GM19099 (cell line): ENCODE data around the gene SLBP.

Source experiments
- POLR2A ChIP-seq: IDR thresholded peaks from 3 replicates; pipeline ENCODE4 v1.6.1; 2011; ENCODE audit warnings: low read depth; ENCODE audit not compliant: insufficient read length; ENCODE audit errors: extremely low read depth

SLBP gene

DNA sequence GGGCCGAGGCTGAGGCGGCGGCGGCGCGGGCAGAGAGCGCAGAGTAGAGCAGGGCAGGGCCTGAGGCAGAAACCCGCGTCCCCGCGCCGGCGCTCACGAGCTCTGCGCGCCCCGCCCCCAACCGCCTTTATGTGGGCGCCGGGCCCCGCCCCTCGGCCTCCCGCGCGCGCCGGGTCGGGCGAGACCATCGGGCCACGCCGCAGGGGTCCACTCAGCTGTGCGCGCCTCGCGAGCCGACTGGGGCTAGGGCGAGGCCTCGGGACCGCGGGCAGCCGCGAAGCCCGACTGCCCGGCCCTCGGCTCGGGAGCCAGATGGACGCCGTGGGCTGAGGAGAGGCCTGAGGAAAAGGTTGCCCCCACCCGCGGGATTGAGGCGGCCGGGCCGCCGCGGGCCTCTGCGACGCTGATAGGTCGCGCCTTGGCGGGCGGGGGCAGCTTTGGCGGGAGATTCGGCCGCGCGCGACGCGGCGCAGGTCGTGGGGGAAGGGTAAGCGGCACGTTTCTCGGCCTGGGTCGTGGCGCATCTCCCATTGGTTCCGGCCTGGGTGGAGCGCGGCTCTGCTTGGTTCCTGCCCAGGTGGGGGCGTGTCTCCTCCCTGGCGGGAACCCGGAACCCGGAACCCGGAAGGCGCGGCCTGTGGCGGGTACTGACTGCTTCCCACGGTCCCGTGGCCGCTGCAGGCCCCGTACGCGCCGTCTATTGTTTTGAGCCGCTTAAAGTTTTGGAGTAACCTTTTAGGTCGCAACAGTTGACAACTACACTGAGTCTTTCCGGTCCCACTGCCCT is at the start of gene SLBP:
Gene SLBP, minus strand, starts transcription at position 104 of the 787 bp plus-strand sequence. CDS start 131 bp downstream, outside the sequence.
- peak; percentile 98 for TF ChIP-seq POLR2A

DNA sequence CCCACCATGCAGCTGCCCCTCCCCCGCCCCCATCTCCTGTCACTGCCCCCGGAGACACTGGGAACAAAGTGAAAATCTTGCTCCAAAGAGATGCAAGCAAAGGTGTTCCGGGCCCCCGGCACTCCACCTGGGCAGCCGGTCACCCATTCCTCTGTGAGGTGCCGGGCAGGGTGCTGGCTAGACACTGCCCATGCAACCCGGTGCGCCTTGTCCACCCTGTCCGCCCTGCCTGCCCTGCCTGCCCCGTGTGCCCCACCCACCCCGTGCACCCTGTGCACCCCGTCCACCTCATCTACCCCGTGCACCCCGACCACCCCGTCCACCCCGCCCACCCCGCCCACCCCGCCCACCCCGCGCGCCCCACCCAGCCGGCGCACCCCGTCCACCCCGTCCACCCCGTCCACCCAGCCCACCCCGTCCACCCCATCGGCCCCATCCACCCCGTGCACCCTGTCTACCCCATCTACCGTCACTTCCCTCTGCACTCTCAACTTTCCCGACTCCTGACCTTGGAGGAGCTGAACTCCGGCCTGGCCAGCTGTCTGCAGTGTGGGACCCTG is 49.1 kb upstream of the SLBP start:
- TF ChIP-seq POLR2A: no peak

DNA sequence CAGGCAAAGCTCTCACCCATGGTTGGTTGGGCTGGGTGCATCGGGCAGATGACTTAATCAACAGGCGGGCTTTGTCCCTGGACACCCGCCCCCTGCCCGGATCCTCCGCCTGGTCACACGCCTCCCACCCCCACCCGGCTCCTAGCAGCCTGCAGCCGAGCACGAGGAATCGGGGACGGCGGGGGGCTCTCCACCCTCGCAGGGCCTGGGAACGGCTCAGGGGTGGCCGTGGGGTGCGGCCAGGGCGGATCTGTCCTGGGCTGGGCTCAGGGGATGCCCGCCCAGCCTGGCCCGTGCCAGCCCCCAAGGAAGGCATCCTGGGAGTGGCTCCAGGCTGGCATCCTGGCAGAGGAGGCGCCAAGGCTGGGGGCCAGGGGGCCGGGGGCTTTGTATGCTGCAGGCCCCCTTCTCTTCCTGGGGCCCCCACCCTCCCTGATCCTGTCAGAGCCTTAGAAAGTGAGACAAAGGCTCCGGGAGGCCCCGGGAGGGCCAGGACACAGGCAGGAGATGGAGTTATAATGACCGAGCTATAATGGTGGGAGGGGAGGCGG is 48.5 kb upstream of the SLBP start:
- TF ChIP-seq POLR2A: no peak

DNA sequence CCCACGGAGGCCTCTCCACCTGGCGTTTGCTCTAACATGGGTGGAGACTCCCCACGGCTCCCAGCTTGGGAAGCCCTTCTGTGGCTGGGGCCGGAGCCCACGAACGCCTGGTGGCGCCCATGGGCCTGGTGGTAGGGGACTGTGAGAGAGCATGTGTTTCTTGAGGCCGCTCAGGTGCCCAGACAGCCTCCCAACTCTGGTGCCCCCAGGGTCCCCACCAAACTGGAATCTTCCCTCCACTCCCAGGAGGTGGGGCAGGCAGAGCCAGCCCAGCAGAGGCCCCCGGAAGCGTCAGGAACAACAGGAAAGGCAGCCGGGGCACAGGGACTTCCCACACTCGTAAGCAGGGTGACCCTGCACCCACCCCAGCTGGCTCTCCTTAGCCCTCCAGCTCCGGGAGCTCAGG is 47.7 kb upstream of the SLBP start:
- no peak for TF ChIP-seq POLR2A

DNA sequence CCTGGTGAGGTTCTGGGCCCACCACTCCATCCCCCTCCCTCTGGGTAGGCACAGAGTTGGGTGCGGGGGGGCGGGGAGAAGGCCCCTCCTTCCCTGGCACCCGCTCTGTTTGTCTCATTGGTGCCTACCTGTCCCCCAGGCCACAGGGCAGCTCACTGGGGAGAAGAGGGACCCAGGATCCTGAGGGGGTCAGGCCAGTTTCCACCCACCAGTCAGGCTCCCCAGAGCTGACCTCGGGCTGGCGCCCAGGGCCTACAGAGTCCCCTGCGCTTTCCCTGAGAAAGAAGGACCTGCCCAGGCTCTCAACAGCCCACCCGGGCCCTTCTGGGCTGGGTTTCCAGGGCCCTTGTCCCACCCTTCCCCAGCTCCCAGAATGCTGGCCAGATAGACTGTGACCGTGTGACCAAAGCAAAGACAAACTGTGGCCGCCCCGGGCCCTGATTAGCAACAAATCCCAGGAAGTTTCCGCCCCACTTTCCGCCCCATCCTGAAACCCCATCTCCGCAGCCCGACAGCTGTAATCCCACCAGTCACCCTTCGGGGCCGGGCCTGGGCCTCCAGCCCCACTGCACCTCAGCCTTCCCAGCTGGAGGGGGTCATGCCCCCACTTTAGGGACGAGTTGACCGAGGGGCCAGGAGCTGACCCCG is 47.2 kb upstream of the SLBP start:
- no peak for TF ChIP-seq POLR2A

DNA sequence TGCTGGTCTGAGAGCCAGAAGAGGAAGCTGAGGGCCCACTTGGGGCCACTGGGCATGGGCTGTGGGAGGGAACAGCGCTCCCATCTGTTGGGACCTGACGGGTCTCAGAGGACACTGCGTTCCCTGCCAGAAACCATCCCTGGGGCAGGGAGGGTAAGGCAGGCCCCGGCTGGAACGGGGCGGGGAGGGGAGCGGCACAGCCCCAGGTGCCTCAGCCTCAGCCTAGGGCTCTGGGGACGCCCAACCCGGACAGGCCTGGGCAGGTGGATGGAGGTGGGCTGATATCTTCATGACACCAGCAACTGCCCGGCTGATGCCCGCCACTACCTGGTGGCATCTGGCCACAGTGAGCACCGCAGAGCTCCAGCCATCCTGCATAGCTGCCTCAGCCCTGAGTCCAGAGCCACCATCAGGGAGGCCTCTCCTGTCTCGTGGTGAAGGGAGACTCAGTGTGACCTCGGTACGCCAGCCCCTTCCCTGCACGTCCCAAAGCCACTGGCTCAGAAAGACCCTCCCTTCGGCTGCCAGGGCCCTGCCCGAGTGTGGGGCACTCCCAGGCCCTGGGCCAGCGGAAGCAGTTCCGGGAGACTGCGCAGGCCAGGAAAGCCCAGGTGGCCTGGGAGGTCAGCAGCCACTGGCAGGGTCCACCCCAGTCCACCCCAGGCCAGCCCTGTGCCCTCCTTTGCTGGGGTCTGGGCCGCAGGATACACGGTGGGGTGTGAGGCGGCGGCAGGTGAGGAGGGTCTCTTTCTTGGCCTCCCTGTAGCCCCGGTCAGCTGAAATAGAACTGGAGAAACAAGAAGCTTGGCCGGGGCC is 46.4 kb upstream of the SLBP start:
- no peak for TF ChIP-seq POLR2A

DNA sequence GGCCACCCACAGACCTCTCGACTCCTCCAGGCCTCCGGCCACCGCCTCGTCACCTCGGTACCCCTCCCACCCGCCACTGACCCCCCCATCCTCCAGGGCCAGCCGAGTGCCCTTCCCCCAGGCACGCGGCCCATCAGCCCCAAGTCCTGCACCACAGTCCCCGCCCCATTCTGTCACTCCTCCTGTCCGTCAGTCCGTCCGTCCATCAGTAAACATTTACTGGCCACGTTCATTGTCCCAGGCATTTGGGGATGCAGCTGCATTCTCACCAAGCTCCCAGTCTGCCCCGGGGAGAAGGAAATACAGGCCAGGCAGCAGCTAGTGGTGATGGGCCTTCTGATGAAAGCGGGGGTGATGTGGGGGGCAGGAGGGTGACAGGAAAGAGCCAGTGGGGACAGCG is 45.7 kb upstream of the SLBP start:
- no peak for TF ChIP-seq POLR2A

DNA sequence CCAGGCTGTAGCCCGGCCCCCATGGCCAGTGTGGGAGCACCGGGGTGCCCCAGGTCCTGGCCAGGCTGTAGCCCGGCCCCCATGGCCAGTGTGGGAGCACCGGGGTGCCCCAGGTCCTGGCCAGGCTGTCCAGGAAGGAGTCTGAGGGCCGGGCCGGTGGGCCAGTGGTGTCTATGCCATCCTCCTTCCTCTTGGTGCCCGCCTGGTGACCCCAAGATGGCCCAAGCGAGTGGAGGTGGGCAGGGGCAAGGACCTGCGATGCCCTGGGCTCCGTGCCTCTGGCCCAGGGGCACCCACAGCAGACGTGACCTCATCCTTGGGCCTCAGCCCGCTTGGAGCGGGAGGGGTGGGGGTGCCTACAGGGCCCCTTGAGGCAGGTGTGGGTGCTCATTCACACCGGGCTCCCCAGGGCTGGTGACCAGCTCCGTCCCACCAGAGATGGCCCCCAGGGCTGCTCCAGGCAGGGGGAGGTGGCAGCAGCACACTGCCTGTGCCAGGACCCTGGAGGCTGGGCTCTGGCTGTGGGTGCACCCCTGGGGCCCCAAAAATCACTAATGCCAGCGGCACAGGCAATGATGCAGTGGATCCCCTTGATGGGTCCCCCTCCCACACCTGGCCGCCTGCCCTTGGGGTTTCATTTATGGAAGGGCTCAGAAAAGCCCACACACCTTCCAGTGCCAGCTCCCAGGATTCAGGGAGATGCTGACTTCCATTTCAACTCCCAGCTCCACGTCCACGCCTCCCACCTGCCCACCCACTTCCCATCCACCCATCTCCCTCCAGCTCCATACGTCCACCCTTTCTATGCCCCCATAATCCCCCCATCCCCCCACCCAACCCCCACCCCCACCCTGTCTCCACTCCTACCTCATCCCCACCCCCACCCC is 45.0 kb upstream of the SLBP start:
- TF ChIP-seq POLR2A: no peak

DNA sequence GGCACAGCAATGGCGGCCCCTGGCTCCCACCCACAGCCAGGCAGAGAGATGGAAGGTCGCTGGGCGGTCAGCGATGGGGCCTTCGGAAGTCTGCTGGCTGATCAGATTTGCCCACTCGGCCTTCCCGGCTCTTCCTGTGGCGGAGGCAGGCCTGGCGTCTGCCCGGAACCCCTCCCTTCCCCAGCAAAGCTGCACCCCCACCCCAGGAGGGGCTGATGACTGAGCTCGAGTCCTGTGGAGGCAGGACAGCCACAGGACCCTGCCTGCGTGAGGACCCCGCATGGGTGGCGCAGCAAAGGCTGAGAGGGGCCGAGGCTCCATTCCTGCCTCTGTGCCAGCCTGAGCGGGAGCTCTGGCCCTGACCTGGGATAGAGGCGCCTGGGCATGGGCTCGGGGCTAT is 44.0 kb upstream of the SLBP start:
- TF ChIP-seq POLR2A: no peak

DNA sequence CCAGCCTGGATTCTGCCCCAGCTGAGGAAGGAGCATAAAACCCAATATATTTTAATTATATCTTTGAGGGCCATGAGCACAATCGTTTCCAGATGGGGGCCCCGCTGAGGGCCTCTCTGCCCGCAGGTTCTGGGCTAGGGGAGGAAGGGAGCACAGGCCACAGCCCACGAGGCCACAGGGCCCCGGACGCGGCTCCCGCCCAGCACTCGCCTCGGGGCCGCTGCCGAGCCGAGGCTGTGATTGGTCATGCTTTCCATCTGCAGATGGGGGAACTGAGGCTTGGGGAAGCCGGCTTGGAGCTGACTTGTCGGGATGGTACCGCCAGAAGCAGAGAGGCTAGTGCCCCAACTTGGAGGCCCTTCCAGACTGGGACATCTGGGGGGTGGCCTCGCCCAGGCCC is 43.2 kb upstream of the SLBP start:
- TF ChIP-seq POLR2A: no peak

DNA sequence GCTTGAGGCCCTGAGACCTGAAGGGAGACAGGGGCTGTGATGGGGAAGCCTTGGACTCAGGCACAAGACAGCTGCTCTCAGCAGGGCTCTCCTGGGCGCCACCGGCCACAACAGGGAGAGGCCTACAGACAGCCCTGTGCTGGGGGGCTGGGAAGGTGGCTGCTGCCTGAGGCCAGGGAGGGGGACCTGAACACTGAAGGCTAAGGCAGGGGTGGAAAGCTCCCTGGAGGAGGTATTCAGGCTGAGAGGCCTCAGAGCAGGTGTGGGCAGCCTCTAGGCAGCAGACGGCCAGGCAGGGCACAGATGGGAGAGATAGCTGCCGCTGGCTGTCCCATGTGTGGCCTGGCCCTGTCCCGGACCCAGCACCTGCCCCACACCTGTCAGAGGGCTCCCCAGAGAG is 42.2 kb upstream of the SLBP start:
- no peak for TF ChIP-seq POLR2A

DNA sequence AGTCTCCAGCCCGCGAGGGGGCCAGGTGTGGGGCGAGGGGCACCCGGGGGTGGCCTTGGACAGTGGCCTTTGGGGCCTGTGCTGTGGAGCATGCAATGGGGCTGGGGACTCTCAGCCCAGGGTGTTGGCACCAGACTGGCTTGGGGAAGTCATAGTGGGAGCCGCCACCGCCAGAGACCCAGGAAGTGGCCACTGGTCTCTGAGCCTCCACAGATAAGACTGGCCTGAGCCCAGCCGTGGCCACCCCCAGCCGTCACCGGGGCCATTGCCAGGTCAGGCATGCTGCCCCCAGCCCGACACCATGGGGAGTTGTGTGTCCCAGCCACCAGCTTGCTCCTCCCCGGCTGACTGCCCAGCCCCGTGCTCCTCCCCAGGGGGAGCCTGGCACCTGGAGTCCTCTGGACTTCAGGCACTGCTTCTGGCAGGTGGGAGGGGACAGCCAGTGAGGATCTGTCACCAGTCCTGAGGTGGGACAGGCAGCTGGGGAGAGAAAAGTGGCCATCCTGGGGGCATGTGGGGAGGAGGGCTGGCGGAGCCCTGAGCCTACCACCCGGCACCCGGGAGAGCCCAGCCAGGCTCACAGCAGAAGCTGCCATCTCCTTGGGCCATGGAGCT is 41.7 kb upstream of the SLBP start:
- no peak for TF ChIP-seq POLR2A

DNA sequence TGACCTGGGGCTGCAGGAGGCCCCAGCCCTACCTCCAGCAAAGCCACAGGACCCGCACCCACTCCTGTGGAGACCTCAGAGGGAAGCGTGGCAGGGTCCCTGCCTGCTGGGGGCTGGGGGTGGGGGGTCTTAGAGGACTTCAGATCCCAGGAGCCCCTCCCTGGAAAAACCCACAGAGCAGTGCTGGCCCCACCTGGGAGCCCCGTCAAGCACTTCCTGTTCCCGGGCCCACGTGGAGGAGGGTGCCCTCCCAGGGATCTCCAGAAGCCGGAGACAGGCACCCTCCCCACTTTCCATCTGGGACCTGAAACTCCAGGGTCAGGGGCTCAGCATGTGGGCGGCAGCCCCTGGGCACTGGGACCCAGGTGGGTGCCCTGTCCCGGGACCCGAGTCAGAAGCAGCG is 41.2 kb upstream of the SLBP start:
- no peak for TF ChIP-seq POLR2A
